Activated CD4-positive, alpha-beta T cell treated with anti-CD3 and anti-CD28 coated beads for 48 hours (primary cell): ENCODE results near the gene DOCK6.
"Not testable (repeated sequence)": the region's sequence is repeated elsewhere in the genome, so short reads cannot be mapped to it uniquely, and the experiment has no call there.

Experiments used
- DNase-seq: peaks from one replicate; pipeline ENCODE4 v3.0.0-alpha.2; 2020

The DOCK6 gene

DNA sequence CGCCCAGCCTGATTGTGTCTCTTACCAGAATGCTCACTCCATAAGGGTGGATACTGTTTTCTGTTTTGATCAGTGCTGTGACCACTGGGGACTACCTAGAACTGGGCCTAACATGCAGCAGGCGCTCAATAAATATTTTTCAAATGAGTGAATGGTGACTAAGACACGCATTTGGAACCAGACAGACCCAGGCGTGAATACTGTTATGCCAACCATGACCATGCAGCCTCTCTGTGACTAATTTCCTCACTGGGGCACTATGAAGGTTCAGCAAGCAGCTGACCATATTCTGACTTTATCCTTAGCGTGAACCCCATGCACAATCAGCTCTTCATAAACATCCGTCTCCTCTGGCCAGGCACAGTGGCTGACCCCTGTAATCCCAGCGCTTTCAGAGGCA lies 93.8 kb downstream of the DOCK6 start:
- no peak for DNase-seq

DNA sequence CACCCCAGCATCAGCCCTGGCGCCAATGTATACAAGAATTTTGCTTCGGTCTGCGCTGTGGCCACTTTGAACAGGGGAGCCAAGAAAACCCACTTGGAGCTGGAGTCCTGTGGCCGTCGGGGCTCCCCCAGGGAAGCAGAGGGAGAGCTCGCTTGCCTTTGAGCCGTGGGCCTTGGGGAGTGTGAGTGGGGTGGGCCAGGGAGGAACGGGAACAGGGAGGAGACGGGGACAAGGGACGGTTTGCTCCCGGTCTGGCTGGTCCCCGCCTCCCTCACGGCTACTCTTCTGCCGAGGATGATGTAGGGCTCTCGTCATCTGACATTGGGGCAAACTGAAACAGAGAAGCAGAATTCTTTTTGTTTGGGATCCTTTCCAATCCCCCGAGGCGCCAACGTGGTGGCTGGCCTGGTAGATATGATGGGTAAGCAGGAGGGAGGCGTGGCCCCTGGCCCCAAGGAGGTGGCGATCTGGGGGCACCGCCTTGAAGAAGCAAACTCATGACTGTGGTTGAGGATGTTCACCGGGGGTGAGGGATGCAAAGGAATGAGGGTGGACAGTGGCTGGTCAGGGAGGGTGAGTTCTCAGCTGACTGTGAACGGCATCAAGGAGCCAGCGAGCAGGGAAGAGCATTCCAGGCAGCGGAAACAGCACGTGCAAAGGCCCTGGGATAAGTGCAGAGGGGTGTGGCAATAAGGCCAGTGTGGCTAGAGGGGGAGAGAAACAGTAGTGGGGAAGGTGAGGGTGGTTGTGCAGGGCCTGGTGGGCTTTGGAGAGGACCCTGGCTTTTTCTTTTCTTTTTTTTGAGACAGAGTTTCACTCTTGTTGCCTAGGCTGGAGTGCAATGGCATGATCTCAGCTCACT lies 95.8 kb downstream of the DOCK6 start:
- no peak for DNase-seq

DNA sequence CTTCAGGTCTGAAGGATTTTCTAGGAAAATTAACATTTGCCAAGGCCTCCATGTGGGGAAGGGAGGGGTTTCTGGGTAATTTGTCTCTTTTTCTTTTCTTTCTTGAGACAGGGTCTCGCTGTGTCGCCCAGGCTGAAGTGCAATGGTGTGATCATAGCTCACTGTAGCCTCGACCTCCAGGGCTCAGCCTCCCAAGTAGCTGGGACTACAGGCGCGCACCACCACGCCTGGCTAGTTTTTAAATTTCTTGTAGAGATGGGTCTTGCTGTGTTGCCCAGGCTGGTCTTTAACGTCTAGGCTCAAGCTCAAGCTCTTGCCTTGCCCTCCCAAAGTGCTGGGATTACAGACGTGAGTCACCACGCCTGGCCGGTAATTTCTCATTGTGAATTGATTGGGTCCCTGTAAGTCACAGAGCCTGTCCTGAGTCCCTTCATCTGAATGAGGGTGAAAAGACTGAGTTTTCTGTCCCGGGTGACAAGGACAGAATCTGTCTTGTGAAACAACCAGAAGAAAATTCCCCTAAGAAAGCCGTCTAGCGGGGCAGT lies 96.8 kb downstream of the DOCK6 start:
- DNase-seq: no peak

DNA sequence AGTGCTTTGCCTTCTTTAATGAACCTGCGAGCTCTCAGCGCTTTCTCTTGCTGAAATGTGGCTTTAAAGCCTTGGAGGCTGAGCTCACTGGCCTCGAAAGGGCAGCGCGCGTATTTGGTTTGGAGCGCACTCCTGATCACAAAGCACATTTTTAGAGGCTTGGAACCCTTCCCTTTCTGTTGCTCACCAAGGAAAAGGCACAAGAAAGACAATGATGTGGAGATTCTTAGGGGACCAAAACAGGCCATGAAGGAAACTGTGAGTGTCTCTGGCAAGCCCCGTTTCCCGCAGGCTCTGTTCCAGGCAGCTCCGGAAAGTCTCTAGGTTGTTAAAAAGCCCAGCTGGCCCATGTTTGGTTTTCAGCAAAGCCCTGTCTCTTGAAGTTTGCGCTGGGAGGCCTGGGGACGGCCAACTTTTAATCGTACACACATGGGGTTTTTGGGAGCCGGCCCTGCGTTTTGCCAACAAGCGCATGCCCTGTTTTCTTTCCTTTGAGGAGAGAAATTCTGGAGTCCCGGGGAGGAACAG lies 97.4 kb downstream of the DOCK6 start:
- DNase-seq: no peak

DNA sequence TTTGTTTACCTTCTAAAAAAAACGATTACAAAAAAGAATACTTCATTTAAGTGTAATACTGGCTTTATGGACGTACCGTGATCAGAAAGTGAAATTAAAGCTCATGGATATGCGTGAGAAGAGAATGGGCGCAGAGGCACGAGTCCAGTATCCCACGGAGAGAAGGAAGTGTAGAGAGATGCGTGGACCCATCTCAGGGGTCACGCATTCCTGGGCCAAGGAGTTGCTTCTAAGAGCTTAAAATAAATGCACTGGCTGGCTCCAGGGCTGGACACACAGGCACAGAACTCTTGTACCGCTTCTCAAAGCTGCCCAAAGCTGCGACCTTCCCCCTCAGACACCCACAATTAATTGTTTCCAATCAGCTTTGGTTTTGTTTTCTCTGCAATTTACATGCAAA lies 98.0 kb downstream of the DOCK6 start:
- DNase-seq: no peak

DNA sequence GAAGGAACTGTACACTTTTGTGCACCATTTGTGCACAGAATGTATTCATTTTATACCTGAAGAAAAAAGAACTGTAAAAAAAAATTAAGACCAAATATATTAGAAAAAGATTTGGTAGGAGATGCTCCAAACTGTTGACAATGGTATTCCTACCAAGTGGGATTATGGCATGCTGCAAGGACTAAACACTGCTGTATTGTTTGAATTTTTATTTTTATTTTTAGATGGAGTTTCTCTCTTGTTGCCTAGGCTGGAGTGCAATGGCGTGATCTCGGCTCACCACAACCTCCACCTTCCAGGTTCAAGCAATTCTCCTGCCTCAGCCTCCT lies 101.9 kb downstream of the DOCK6 start:
- DNase-seq: not testable (repeated sequence)

DNA sequence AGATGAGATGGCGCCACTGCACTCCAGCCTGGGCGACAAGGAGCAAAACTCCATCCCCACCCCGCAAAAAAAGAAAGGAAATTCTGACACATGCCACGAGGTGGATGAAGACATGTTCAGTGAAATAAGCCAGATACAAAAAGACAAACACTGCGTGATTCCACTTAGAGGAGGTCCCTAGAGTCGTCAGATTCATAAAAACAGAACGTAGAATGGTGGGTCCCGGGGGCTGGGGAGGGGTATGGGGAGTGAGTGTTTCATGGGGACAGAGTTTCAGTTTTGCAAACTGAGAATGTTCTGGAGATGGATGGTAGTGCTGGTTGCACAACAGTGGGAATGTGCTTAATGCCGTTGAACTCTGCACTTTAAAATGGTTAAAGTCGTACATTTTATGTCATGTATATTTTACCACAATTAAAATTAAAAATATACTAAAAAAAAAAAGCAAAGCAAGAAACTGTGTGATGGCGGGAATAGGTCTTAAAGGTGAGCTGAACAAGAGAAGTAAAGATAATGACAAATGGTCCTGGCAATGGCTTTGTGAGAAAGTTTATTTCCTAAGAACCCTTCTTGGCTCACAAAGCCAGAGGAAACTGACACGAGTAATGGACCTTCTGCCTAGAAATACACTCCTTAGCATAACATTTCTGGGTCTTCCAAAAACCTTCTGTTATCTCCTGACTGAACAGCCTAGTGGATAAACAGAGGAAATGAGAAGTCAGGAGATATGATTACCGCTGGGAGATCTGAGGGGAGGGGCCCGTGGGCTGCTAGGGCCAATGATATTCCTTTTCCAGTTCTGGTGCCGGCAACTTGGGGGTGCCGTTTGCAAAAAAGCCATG lies 102.5 kb downstream of the DOCK6 start:
- DNase-seq: no peak

DNA sequence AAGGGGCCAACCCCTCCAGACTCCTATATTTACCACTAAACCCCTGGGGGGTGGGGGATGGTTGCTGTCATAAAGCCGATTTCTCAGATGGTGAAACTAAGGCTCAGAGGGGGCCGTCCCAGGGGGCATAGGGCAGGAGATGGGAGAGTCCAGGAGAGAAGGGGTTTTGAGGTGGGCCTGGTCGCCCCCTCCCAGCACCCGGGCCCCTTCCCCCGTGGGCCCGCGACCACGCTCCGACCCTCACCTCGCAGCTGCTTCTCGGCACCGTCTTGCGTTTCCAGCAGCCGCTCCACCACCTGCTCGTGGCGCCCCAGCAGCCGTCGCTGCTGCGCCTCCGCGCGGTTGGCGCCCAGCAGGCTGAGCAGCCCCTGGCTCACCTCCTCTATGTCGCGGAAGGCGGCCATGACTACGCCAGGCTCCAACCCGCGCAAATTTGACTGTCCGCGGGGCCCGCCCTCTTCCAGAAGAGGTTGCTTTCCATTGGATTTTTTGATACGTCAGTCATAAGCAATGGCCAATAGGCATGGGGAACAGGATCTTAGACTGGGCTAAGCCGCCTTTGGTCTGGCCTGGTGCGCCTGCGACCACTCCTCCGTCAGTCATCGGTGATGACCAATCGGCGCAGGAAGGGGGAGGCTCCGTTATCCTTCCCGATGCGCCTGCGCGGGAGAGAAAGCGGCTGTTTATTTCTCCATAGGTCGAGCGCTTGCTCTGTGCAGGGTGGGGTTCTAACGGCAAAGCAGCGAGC lies 106.8 kb downstream of the DOCK6 start, which contains the start of gene SPC24:
Gene SPC24 (minus strand): TSS at position 410 of the 748 bp plus-strand sequence. CDS start 6 bp downstream, at position 404.
- DNase-seq: peak; percentile 96

DNA sequence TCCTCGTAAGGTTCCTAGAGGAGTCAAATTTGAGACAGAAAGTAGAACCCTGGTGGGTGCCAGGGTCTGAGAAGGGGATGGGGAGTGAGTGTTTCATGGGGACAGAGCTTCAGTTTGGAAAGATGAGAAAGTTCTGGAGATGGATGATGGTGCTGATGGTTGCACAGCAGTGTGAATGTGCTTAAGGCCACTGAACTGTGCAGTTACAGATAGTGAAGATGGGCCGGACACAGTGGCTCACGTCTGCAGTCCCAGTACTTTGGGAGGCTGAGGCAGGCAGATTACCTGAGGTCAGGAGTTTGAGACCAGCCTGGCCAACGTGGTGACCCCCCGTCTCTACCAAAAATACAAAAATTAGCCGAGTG lies 107.7 kb downstream of the DOCK6 start:
- no peak for DNase-seq

DNA sequence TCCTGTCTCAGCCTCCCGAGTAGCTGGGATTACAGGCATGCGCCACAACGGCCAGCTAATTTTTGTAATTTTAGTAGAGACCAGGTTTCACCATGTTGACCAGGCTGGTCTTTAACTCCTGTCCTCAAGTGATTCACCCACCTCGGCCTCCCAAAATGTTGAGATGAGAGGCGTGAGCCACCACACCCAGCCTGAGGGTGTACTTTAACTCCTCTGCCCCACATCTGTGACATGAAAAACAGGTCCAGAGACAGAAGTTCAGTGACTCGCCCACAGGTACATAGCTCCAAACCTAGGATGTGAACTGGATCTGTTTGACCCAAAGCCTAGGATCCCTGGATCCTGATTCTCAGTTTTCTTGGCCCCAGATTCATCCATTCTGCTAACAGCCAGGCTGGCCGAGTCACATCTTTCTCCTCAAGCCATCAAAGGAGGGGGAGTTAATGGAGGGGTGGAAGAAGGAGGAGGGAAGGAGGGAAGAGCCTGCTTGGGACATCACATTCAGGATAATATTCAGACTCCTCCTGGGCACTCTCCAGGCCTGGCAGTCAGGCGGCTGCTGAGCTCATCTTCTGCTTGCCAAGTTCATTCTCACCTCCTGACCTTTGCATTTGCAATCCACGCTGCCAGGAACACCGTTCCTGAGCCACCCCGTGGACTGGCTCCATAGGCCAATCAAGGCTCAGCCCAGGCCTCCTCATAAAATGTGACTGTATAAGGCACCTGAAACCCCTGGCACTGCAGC lies 109.8 kb downstream of the DOCK6 start:
- no peak for DNase-seq

DNA sequence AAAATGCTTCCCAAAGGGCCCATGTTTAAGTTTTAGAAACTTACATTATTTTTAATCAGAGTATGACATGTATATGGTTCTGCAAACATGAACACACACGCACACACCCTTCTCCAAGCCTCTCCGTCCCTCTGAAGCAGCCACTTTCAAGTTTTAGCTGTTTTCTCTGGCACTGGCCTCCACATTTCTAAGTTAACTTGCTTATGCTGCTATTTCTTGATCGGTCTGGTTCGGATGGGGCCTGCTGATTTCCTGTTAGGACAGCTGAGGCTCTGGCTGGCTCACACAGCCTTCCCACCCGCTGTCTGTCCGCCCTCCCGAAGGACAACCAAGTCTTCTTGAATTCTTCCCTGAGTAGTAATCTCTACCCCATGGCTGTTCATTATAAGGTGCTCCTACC lies 111.1 kb downstream of the DOCK6 start:
- DNase-seq: no peak
